Effector memory CD8-positive, alpha-beta T cell (primary cell): ENCODE data around the gene MOB3C.
A peak's percentile ranks its signal among the peaks of the same experiment; 100 is the strongest.

Experiments used
- ATAC-seq: fragments of 150-1000 bp; cut with Tn5 transposase; replicated peaks from 2 replicates; pipeline ENCODE4 v1.10.0; 2021; ENCODE audit warnings: mild to moderate bottlenecking, moderate library complexity
- DNase-seq, 3 experiments: peaks; one replicate each; pipeline ENCODE4 v3.0.0; 2021
- H3K27ac Mint-ChIP-seq, 2 donors: one replicate each; pipeline ENCODE4 v1.8.0; 2022; ENCODE audit warnings: mild to moderate bottlenecking in 2 of 2, mixed read lengths in 2 of 2, moderate library complexity in 2 of 2
- H3K27me3 Mint-ChIP-seq, 2 donors: one replicate each; pipeline ENCODE4 v1.8.0; 2022; ENCODE audit warnings: mixed read lengths in 2 of 2
- H3K36me3 Mint-ChIP-seq: one replicate; pipeline ENCODE4 v1.8.0; 2022; ENCODE audit warnings: mild to moderate bottlenecking, moderate library complexity, mixed read lengths; ENCODE audit not compliant: insufficient read depth
- H3K4me1 Mint-ChIP-seq, 2 donors: one replicate each; pipeline ENCODE4 v1.8.0; 2022; ENCODE audit warnings: low read depth in 2 of 2, mixed read lengths in 2 of 2
- H3K4me3 Mint-ChIP-seq, 2 donors: one replicate each; pipeline ENCODE4 v1.8.0; 2022; ENCODE audit warnings: mild to moderate bottlenecking in 2 of 2, mixed read lengths in 2 of 2, moderate library complexity in 2 of 2
- H3K9me3 Mint-ChIP-seq, 2 donors: one replicate each; pipeline ENCODE4 v1.8.0; 2022; ENCODE audit warnings: mixed read lengths in 2 of 2

The MOB3C gene

GRCh38 chr1:46589529-46589928 is 27.1 kb downstream of the MOB3C start:
- Mint-ChIP-seq H3K36me3 (peaks cover 54% of the 10 kb centered on the region), H3K27ac (no peak overlapping the region), H3K27me3 (no peaks in the 10 kb centered on the region), H3K4me1 (peaks cover 5 to 19% of the 10 kb centered on the region in 2 donors), H3K4me3 (no peak overlapping the region), H3K9me3 (no peaks in the 10 kb centered on the region)
- DNase-seq (no peak), ATAC-seq (no peak)

GRCh38 chr1:46587069-46587468 is 29.5 kb downstream of the MOB3C start:
- Mint-ChIP-seq H3K27ac (no peak overlapping the region), H3K36me3 (peaks cover 39% of the 10 kb centered on the region), H3K27me3 (no peaks in the 10 kb centered on the region), H3K4me3 (no peak overlapping the region), H3K4me1 (peaks cover 18 to 21% of the 10 kb centered on the region in 2 donors), H3K9me3 (no peaks in the 10 kb centered on the region)
- no peak for DNase-seq
- no peak for ATAC-seq

GRCh38 chr1:46585312-46585938 is 31.2 kb downstream of the MOB3C start:
- peaks cover 32% of the 10 kb centered on the region for H3K36me3 Mint-ChIP-seq
- no peak for ATAC-seq

GRCh38 chr1:46583494-46583893 is 33.1 kb downstream of the MOB3C start:
- Mint-ChIP-seq H3K4me1 (peaks cover 30% of the 10 kb centered on the region in 2 donors), H3K9me3 (no peaks in the 10 kb centered on the region), H3K36me3 (peaks cover 49% of the 10 kb centered on the region), H3K4me3 (no peak overlapping the region), H3K27ac (peak overlapping the region; percentile 90 to 91), H3K27me3 (no peaks in the 10 kb centered on the region)
- ATAC-seq (no peak), DNase-seq (no peak)

More at GRCh38 chr1:46585312-46585938, 31.2 kb downstream of the MOB3C start:
- peak overlapping the region in 1 of 2 donors; percentile 60 for H3K27ac Mint-ChIP-seq
- DNase-seq, result no peak
- H3K9me3 Mint-ChIP-seq, result no peaks in the 10 kb centered on the region
- H3K4me1 Mint-ChIP-seq, result peaks cover 32 to 33% of the 10 kb centered on the region in 2 donors
- H3K27me3 Mint-ChIP-seq, result no peaks in the 10 kb centered on the region
- H3K4me3 Mint-ChIP-seq, result no peak overlapping the region

- Mint-ChIP-seq H3K9me3 (no peaks in the 10 kb centered on the region), H3K27me3 (no peaks in the 10 kb centered on the region), H3K36me3 (peaks cover 46% of the 10 kb centered on the region), H3K27ac (peak overlapping the region; percentile 90 to 91), H3K4me1 (peaks cover 30 to 33% of the 10 kb centered on the region in 2 donors), H3K4me3 (peak overlapping the region in 1 of 2 donors; percentile 56)
- ATAC-seq (no peak), DNase-seq (no peak)
Measured at GRCh38 chr1:46582972-46583371, 33.6 kb downstream of the MOB3C start.

GRCh38 chr1:46581681-46582455 is 34.7 kb downstream of the MOB3C start:
- H3K27ac Mint-ChIP-seq, result peak overlapping the region; percentile 90 to 91
- ATAC-seq, result peak; percentile 91
- H3K4me1 Mint-ChIP-seq, result peaks cover 30 to 34% of the 10 kb centered on the region in 2 donors
- H3K36me3 Mint-ChIP-seq, result peaks cover 48% of the 10 kb centered on the region
- H3K9me3 Mint-ChIP-seq, result no peaks in the 10 kb centered on the region
- no peaks in the 10 kb centered on the region for H3K27me3 Mint-ChIP-seq
- H3K4me3 Mint-ChIP-seq, result peak overlapping the region; percentile 42 to 56
- no peak for DNase-seq

- no peak for ATAC-seq
- Mint-ChIP-seq H3K4me3 (peak overlapping the region; percentile 54 to 56), H3K27ac (peak overlapping the region; percentile 90 to 91), H3K27me3 (no peaks in the 10 kb centered on the region), H3K9me3 (no peaks in the 10 kb centered on the region), H3K36me3 (peaks cover 41% of the 10 kb centered on the region), H3K4me1 (peaks cover 30 to 34% of the 10 kb centered on the region in 2 donors)
- DNase-seq, result no peak
Measured at GRCh38 chr1:46580140-46580903, 36.3 kb downstream of the MOB3C start.

GRCh38 chr1:46577671-46578070 is 38.9 kb downstream of the MOB3C start:
- Mint-ChIP-seq H3K4me1 (peaks cover 19 to 28% of the 10 kb centered on the region in 2 donors), H3K27ac (peak overlapping the region; percentile 58 to 62), H3K36me3 (peaks cover 41% of the 10 kb centered on the region), H3K27me3 (no peaks in the 10 kb centered on the region), H3K9me3 (no peaks in the 10 kb centered on the region), H3K4me3 (no peak overlapping the region)
- ATAC-seq, result no peak
- no peak for DNase-seq

- ATAC-seq, result no peak
- Mint-ChIP-seq H3K27ac (no peak overlapping the region), H3K36me3 (peaks cover 41% of the 10 kb centered on the region)
Measured at GRCh38 chr1:46576596-46576995, 40.0 kb downstream of the MOB3C start.

GRCh38 chr1:46575778-46576177 is 40.8 kb downstream of the MOB3C start:
- Mint-ChIP-seq H3K4me3 (no peak overlapping the region), H3K27me3 (no peaks in the 10 kb centered on the region), H3K9me3 (no peaks in the 10 kb centered on the region), H3K27ac (no peak overlapping the region), H3K36me3 (peaks cover 36% of the 10 kb centered on the region), H3K4me1 (peaks cover 4 to 9% of the 10 kb centered on the region in 2 donors)
- DNase-seq (no peak), ATAC-seq (no peak)

More at GRCh38 chr1:46576596-46576995, 40.0 kb downstream of the MOB3C start:
- peaks cover 9 to 17% of the 10 kb centered on the region in 2 donors for H3K4me1 Mint-ChIP-seq
- H3K4me3 Mint-ChIP-seq, result no peak overlapping the region
- H3K9me3 Mint-ChIP-seq, result no peaks in the 10 kb centered on the region
- DNase-seq, result no peak
- no peaks in the 10 kb centered on the region for H3K27me3 Mint-ChIP-seq

- Mint-ChIP-seq H3K36me3 (peaks cover 38% of the 10 kb centered on the region), H3K4me1 (peaks cover 0 to 5% of the 10 kb centered on the region in 2 donors), H3K4me3 (no peak overlapping the region), H3K27me3 (no peaks in the 10 kb centered on the region), H3K27ac (no peak overlapping the region), H3K9me3 (no peaks in the 10 kb centered on the region)
- no peak for DNase-seq
- no peak for ATAC-seq
Measured at GRCh38 chr1:46575300-46575699, 41.3 kb downstream of the MOB3C start.

- H3K36me3 Mint-ChIP-seq, result peaks cover 29% of the 10 kb centered on the region
- DNase-seq, result no peak
- no peaks in the 10 kb centered on the region for H3K27me3 Mint-ChIP-seq
- no peak overlapping the region for H3K27ac Mint-ChIP-seq
- peaks cover 0 to 3% of the 10 kb centered on the region in 2 donors for H3K4me1 Mint-ChIP-seq
- H3K4me3 Mint-ChIP-seq, result no peak overlapping the region
- no peaks in the 10 kb centered on the region for H3K9me3 Mint-ChIP-seq
- no peak for ATAC-seq
Measured at GRCh38 chr1:46571691-46572225, 44.9 kb downstream of the MOB3C start.
